GM19463 (cell line): ENCODE measurements around the gene ROPN1L.
"Not testable (repeated sequence)": the region's sequence is repeated elsewhere in the genome, so short reads cannot be mapped to it uniquely, and the experiment has no call there.

Experiments
- ATAC-seq: cut with Tn5 transposase; IDR thresholded peaks from one replicate; pipeline ENCODE4 v1.9.1; 2021; ENCODE audit warnings: mild to moderate bottlenecking, moderate library complexity; ENCODE audit not compliant: unreplicated experiment

The ROPN1L gene

DNA sequence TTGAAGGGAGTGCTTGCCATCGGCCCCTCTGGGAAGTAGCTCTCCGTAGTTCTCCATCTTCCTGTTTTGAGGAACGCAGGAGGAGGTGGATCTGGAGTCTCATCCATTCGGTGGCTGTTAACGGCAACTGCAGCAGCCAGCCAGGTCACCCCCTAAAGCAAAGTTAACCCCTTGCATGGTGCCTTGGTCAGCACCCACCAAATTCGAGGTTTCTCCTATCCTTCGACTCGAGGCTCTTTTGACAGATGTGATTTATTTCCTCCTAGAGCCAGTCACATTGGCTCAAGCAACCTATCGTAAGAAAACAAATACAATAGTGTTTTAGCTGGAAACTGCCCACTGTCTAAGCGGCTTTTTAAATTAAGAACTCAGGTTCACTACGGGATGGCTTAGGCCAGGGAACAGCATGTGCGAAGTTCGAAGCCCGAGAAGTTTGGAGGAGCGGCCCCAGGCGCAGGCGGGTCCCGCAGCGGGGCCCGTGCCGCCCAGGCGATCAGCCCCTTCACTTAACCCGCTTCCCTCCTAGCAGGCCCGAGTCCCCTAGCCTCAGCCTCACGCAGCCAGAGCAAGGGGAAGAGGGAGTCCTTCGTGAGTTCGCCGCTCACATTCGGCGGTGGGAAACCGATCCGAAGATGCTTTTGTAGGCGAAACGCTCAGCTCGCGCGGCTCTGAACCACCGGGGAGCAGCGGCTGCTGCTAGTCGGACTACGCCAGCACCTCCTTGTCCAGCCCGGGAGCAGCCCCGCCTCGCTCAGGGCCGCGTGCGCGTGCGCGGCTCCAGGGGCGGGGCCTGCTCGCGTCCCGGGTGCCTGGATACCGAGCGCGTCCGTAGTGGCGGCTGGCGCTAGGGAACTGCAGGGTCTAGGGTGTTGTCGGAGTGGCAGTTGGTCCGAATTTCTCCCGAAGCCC lies at the start of gene ROPN1L:
Gene ROPN1L (plus strand): TSS at position 797 of the 909 bp plus-strand sequence. CDS start 289 bp downstream, outside the sequence.
- peak; percentile 97 for ATAC-seq

DNA sequence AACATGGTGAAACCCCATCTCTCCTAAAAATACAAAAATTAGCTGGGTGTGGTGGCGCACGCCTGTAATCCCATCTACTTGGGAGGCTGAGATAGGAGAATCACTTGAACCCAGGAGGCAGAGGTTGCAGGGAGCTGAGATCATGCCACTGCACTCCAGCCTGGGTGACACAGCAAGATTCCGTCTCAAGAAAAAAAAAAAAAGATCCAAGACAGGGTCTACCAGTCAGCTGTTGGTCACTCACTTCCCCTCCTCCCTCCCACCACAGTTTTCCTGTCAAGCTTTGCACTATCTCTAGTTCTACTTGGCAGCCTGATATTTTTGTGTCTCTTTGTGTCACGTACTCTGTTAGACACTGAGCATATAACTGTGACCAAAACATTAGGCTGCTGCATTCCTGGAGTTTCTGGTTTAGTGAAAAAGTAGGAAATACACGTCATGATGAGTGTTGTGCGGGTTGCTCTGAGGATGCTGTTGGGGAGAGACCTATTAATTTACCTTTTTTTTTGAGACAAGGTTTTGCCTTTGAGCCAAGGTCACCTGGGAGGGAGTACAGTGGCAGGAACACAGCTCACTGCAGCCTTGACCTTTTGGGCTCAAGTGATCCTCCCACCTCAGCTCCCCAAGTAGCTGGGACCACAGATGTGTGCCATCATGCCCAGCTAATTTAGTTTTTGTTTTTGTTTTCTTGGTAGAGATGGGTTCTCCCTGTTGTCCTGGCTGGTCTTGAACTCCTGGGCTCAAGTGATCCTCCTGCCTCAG lies 48.9 kb upstream of the ROPN1L start:
- ATAC-seq, result not testable (repeated sequence)

DNA sequence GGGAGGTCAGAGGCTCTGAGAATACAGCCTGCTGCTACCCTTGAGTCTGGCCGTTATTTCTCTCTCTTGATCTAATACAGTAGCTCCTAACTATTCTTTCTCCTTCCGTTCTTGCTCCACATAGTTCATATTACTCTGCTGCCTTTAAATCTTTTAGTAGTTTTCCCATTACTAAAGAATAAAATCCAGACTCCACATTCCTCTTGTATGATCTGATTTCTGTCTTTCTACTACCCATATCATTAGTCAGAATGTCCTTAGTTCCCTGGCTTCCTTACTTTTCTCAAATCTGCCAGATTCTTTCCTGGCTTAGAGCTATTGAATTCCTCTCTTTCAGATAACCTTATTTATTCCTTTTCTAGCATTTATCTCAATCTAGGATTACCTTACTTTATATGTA lies 48.2 kb upstream of the ROPN1L start:
- ATAC-seq, result no peak

DNA sequence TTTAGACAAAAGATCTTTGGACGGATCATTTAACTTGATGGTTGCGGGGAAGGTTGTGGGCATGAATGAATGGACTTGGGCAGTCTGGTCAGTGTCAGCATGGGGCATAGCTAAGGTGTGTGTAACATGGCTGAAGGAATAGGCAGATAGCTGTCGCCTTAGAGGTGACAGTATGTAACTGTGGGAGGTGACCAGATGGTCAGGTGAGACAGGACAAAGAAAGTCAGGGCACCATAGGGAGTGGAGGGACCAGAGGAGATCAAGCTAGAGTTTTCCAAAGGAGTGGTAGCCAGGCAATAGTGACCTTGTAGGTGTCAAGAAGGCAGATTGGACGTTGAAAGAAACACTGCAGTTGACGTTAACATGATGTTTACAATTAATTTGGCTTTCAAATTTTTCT lies 45.1 kb upstream of the ROPN1L start:
- ATAC-seq, result no peak

DNA sequence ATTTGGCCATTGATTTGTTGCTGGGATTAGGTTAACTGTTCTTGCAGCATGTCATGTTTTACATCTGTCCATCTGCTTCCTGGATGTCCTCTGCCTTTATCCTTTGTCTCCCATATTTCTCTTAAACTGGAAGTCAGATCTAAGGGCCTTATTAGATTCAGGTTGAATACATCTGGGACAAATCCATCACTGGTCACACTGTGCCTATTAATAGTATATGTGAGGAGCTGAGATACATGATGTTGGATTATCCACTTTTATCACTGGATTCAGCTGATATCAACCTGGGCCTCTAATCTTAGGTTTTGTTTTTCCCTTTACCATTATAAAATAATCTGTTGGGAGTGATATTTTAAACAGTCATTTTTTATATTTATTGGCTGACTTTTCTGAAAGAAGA lies 41.8 kb upstream of the ROPN1L start:
- no peak for ATAC-seq

DNA sequence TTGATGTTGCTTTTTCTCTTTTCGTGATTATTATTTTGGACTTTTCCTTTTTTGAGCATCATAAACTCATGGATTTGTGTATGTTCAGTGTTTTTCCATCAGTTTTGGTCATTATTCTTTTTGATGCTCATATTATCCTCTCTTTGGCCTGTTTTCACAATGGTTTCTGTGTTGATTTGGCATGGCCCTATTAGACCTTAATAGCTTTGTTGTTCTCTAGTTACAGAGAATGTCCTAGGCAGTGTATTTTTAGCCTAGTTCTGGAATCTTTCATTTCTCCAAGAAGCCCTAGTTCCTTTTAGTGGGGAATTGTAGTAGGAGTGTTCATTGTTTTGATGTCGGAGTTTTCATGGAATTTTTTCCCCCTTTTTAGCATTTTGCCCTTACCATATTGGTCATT lies 41.3 kb upstream of the ROPN1L start:
- ATAC-seq, result no peak

DNA sequence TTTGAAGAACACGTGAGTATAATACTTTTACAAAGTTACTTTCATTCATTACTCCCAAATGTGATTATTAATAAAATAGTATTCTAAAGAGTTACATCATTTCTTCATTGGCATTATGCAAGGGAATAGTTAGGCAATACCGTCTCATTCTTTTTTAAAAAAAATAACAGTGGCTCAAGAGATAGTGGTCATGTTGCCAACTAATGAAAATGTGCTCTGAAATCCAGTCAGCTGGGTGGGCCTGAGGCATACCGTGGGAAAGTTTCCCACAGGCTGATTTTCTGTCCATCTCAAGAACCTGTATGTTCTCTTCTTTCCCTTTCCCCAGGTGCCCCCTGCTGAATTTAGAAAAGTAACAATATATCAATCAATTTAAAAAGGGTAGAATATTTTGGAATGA lies 40.8 kb upstream of the ROPN1L start:
- ATAC-seq, result no peak

DNA sequence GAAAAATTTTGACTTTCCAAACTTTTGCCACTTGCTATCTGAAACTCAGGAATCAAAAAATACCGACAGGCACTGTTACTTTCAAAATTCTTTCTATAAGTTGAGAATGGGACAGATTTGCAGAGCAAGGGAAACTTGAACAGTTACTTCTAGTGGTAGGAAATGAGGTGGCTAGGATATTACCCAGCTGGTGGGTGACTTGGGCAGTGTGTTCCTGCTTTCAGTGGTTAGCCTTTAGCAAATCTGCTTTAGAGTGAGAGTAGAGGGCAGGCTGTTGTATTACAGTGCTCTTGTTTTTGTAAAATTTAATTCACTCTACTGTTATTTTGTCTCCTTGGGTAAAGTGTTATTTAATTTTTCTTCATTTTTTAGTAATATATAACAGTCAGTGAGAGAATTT lies 40.2 kb upstream of the ROPN1L start:
- peak; percentile 96 for ATAC-seq

DNA sequence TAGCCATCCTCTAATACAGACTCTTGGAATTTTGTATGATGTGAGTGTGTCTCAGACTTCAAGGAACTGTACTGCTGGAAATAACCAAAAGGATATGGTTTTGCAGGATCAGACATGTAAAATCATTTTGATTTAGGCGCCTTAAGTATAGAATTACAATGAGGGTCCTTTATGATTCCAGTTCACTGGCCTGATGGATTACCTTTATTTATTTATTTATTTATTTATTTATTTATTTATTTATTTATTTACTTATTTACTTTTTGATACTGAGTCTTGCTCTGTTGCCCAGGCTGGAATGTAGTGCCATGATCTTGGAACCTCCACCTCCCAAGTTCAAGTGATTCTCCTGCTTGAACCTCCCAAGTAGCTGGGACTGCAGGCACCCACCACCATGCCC lies 37.9 kb upstream of the ROPN1L start:
- no peak for ATAC-seq

DNA sequence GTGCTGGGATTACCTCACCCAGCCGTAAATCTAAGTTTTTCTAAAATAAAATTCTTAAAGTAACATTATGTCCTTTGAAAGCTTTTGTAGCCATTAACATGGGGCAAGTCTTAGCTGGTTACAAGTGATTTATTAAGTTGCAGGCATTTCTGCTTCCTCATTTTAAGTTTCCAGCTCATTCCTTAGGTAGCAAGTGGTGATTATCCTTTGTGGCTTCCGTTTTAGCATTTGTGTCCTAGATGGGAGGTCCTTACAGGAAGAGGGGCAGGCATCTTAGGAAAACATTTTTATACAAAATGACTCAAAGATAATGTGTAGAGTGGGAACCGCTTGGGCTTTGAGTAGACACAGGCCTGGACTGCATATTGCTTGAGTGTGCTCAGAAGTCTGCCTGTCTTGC lies 35.0 kb upstream of the ROPN1L start:
- no peak for ATAC-seq

DNA sequence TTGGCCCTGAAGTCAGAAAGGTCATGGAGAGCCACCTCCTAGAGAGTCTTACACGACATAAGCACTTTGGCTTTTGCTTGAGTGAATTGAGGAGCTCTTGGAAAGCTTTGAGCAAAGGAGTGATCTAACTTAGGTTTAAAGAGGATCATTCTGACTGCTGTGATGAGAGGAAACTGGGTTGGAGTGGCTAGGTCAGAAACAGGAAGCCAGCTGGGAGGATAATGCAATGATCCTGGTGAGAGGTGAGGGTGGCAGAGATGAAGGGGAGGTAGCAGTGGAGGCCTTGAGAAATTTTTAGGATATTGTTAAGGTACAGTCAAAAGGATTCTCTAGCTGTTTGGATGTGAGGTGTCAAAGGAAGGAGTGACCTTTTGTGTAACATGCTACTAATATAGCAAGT lies 32.2 kb upstream of the ROPN1L start:
- no peak for ATAC-seq

DNA sequence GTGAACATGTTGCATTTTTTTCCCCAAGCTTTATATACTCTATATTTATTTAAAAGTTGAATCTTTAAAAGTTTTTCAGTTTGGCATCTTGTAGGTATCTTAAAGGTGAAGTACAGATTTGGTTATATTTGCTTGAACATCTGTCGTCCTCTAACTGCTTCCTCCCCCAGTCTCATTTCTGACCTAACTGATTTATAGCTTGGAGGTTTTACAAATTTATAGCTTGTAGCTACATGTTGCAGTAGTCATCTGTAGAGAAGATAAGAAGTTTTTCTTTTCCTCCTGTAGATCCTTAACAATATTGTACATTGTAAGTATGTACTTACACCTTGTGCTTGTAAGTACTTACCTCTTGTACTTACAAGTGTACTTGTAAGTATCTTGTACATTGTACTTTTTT lies 31.0 kb upstream of the ROPN1L start:
- ATAC-seq, result no peak

DNA sequence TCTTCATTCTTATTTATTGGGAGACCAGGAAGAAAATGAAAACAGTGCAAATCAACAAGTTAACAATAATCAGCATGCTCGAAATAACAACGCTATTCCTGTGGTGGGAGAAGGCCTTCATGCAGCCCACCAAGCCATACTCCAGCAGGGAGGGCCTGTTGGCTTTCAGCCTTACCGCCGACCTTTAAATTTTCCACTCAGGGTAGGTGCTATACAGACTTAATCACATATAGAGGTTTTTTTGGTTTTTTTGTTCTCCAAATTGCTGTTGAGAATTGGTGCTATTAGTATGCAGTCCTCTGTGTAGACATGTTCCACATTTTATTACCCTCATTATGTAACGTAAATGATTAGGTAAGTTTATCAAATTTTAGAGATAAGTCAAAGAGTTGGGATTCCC lies 30.3 kb upstream of the ROPN1L start:
- ATAC-seq, result no peak

DNA sequence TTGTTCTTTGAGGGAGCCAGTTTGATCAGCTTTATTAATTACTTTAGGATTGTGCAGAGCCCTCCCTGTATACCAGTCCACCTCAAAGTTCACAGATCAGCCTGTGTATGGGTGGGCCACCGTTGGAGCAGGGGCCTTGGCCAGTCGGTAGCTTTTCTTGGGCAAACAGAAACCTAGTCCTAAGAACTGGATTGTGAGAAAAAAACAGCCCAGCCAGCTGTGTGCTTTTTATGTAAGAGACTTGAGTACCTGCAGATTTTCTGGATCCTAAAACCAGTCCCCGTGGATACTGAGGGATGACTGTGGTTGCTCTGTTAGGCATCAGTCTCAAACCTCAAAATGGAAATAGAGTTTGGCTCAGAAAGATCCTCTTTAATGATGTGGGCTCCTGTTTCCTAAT lies 24.8 kb upstream of the ROPN1L start:
- ATAC-seq, result no peak

DNA sequence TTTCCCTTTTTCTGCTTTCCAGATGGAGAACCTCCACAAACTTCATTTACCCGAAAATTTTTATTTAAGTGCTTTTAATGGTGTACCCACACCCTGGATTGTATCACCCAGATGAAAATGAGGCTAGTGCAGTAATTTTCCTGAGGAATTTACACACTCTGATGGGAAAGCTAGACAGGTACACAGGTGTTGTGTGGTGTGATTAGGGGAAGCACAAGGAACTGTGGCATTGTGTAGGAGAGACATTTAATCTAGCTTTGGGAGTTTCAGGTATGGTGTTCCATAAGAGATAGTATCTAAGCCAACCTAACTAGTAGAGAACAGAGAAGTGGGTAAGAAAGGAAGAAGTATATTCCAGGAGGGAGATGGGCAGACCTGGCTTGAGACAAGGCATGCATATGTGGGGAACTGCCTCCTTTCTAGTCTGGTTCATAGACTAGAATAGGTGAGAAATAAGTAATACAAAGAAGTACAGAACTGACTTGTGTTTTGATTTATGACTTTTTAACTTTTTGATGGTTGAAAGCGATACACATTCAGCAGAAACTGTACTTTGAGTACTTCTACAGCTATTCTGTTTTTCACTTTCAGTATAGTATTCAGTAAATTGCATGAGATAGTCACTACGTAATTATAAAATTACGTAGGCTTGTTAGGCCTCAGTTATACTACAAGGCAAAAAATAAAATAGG lies 22.9 kb upstream of the ROPN1L start:
- ATAC-seq, result no peak

DNA sequence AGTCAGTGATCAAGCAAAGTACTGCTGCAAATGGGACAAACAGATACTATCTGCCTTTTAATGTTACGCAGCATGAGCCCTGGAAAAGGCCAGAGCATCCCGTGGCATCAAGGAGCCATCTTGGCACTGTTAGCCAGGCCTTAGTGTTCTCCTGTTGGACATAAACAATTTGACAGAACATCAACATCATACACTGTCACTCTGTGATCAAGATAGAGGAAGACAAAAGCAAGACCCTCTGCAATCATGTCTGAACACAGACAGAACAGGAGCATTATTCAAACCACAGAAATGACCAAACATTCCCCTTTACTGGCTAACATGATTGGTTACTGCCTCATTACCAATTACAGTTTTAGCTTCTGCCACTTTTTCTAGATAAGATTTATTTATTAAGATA lies 21.2 kb upstream of the ROPN1L start:
- no peak for ATAC-seq

DNA sequence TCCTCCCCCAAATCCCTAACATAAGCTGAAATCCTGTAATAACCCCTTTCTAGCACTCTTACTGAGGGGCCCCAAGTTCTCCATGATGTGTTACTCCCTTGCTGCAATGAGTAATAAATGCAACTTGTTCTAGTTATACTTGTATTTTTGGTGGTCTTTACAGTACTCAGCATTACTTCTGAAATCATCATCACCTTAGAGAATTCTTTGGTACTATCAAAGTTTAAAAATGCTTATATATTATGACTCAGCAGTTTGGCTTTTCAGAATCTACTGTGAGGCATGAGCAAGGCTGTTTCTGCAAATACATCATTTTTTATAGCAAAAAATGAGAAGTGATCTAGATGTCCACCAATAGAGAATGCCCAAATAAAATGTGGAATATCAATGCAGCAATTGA lies 20.7 kb upstream of the ROPN1L start:
- ATAC-seq, result no peak

DNA sequence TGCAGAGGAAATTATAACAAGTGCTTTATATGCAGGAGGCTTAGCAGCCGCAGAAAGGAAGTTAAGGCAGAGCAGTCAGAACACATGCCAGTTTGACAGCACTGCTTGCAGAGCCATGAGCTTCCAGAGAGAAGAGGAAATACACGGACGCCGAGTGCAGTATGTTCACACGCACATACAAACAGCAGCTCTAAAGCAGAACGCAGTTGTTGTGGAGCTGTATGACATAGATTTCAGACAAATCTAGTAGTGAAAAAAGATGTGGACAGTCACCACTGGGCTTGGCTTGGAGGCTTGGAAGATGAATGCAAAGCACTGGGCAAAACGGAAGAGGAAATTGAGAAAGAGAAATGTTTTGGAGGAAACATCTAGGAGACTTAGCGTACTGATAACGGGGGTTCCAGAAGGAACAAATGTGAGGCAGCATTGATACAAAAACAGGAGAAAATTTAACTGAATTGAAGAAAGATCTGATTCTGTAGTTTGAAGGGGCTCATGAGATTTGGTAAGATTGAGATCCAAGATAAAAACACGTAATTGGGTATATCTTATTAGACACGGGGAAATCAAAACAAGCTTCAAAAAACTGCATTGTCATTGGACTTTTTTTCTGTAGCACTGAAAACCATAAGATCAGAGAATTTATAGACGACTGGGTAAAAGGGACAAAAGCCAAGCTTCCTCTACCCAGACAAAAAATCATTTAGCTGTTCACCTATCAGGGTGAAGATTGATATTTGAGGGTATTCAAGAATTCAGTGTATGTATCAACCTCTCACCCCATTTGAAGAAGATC lies 19.6 kb upstream of the ROPN1L start:
- no peak for ATAC-seq

DNA sequence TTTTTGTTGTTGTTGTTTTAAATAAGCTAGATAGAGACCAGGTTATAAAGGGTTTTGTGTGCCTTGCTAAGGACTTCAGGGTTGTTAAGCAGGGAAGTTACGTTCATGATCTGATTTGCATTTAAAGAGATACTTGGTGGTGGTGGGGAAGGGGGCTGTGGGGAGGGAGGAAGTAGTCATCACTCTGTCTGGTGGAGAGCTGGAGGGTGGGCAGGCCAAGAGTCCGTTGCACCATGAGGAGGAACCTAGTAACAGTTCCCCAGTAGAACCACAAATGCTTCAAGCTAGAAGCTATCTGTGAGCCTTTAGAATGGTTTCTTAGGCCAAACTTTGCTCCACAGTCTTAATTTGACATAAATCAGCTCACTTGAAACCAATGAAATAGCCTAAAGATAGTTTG lies 18.7 kb upstream of the ROPN1L start:
- no peak for ATAC-seq

DNA sequence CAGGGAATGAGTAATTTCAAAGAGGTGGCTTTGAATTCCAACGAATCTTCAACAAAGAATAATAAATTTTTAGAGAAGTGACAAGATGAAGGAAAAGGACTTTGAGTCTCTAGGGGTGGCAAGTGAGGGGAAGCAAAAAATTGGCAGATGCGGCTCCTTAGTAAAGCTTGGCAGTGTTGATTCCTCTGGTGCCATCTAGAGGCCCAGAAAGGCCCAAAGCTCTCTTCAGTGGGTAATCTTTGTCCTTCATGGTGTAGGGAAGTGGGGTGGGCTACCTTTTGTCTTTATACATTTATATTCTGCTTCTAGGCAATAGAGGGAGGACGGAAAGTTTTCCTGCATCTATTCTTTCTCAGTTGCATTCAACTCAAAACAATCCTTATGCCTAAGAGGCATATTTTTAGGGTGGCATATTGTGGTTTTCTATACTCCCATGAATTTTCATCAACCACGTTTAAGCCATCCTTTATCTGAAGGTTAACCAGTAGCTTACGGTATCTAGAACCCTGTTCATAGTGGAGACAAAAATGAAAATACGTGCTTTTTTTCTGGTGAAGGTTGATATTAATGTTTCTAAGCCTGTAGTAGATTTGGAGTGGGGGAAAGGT lies 17.5 kb upstream of the ROPN1L start:
- peak; percentile 65 for ATAC-seq
